ENCODE results near the gene ACOX3.

ACOX3 gene

GRCh38 chr4:8434251-8435073, 6.1 kb downstream of the ACOX3 start:
- TF ChIP-seq, protein P1, sequence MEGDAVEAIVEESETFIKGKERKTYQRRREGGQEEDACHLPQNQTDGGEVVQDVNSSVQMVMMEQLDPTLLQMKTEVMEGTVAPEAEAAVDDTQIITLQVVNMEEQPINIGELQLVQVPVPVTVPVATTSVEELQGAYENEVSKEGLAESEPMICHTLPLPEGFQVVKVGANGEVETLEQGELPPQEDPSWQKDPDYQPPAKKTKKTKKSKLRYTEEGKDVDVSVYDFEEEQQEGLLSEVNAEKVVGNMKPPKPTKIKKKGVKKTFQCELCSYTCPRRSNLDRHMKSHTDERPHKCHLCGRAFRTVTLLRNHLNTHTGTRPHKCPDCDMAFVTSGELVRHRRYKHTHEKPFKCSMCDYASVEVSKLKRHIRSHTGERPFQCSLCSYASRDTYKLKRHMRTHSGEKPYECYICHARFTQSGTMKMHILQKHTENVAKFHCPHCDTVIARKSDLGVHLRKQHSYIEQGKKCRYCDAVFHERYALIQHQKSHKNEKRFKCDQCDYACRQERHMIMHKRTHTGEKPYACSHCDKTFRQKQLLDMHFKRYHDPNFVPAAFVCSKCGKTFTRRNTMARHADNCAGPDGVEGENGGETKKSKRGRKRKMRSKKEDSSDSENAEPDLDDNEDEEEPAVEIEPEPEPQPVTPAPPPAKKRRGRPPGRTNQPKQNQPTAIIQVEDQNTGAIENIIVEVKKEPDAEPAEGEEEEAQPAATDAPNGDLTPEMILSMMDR (IDR thresholded peaks at IDR 0.05; ENCODE audit: borderline replicate concordance, insufficient read depth, low read depth, low read length) = no peak
- peak overlapping the region; percentile 16 for H3K4me3 ChIP-seq (ENCODE audit: low read depth, low read length)

DNA sequence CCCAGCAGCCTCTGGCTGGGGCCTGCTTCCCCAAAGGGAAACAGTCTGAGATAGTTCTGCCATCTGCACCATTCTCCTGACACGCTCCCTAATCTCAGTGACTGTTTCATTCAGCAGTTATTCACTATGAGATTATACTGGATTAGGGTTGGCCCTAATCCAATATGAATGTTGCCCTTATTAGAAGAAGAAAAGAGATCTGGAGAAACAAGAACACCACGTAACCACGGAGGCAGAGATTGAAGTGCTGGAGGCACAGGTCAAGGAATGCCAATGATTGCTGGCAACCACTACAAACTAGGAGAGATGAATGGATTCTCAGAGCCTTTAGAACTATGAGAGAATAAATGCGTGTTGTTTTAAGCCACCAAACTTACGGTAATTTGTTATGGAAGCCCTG, 7.4 kb downstream of the ACOX3 start:
- no peak overlapping the region for H3K4me3 ChIP-seq (ENCODE audit: low read depth, low read length)
- TF ChIP-seq, protein P1 (IDR thresholded peaks at IDR 0.05; ENCODE audit: borderline replicate concordance, insufficient read depth, low read depth, low read length) = no peak

- H3K4me3 ChIP-seq (ENCODE audit: low read depth, low read length) = no peak overlapping the region
- TF ChIP-seq, protein P1 (IDR thresholded peaks at IDR 0.05; ENCODE audit: borderline replicate concordance, insufficient read depth, low read depth, low read length) = no peak
Observed at GRCh38 chr4:8431553-8431952, 9.0 kb downstream of the ACOX3 start.

DNA sequence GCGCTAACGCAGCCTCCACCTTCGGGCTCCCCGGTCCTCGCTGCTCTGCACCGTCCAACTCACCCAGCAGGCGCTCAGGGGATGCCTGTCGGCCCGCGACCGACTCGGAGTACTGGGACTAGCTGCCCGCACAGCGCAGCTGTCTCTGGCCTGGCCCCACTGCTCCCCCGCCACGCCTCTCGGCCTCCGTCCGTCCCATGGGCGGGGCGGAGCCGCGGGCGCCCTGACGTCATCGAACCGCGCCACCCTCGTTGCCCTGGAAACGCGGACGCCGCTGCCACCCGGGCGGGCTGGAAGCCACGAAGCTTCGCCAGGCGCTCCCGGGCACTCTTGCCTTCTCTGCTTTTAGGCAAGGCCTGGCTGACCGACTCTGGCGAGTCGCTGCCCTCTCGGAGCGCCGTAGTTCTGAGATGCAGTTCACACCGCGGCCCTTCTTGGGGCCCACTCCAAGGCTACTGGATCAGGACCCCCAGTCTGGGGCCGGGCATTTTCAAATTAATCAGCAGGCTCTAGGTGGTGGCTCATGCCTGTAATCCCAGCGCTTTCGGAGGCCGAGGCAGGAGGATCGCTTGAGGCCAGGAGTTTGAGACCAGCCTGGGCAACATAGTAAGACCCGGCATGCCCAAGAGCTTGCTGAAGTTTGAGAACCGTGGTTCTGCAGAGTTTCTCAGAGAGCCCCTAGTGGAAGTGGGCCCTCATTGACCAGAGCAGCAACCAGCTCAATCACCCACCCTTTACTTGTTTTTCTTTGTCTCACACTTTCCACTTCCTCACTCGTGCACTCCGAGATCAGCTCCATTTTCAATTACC, 12.0 kb downstream of the ACOX3 start:
- peak overlapping the region; percentile 71 for H3K4me3 ChIP-seq (ENCODE audit: low read depth, low read length)
- TF ChIP-seq, protein P1 (IDR thresholded peaks at IDR 0.05; ENCODE audit: borderline replicate concordance, insufficient read depth, low read depth, low read length) = peak; percentile 56

DNA sequence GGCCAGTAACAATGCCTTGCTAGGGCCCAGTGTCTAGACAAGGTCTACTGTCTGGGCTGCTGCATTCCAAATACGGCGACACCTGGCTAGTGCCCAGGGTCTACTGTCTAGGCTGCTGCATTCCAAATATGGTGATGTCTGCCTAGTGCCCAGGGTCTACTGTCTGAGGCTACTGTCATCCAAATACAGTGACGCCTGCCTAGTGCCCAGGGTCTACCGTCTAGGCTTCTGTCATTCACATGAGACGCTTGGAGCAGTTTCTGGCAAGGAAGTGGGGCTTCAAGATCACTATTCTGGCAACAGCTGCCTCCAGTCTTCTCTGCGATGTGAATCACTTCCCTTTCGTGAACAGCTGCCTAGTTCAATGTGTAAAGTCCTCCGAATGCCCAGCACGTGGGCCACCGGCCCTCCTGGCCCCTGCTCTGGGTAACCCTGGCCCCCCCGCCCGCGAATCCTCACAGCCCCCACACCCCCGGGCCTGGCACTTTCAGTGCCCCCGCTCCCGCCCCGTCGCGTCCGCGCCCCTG, 12.7 kb downstream of the ACOX3 start:
- TF ChIP-seq, protein P1 (IDR thresholded peaks at IDR 0.05; ENCODE audit: borderline replicate concordance, insufficient read depth, low read depth, low read length) = no peak

GRCh38 chr4:8427262-8427661, 13.3 kb downstream of the ACOX3 start:
- TF ChIP-seq, protein P1 (IDR thresholded peaks at IDR 0.05; ENCODE audit: borderline replicate concordance, insufficient read depth, low read depth, low read length) = no peak
- H3K4me3 ChIP-seq (ENCODE audit: low read depth, low read length) = no peak overlapping the region

More for the DNA sequence above, 12.7 kb downstream of the ACOX3 start:
- H3K4me3 ChIP-seq (ENCODE audit: low read depth, low read length) = peak overlapping the region; percentile 71
